HCT116 (cell line): ENCODE data around the gene DDX52. TPM values are rescaled to one million over a fixed set of nuclear protein-coding genes. Genes with fewer than 3 reads are reported as not detected.
A peak's percentile ranks its signal among the peaks of the same experiment; 100 is the strongest.

Experiments
- ATAC-seq: fragments of 200-7000 bp; cut with Tn5 transposase; 2 replicates; pipeline ENCODE4 v1.9.1; 2020; ENCODE audit warnings: mild to moderate bottlenecking, moderate library complexity
- BruUV-seq: library from RNA; stranded (reverse); fragments of 400-500 nt; replicated peaks from 2 replicates; lab custom pipeline; 2021; lab: Mats Ljungman, UMichigan
- CTCF ChIA-PET: fragments of 300-600 bp; sonication (Branson Sonifier 250); formaldehyde crosslinking; loops from one replicate; lab custom pipeline; 2021; ENCODE audit warnings: antibody characterized with exemption; lab: Charles Lee
- POLR2A ChIA-PET: fragments of 300-600, 350-600 bp; sonication (Branson Sonifier 250); formaldehyde crosslinking; loops from one replicate; lab custom pipeline; 2021; ENCODE audit warnings: antibody characterized with exemption; lab: Charles Lee
- RAD21 ChIA-PET, 2 experiments: fragments of 300-600 bp; sonication (Branson Sonifier 250); formaldehyde crosslinking; loops; one replicate each; lab custom pipeline; 2023; ENCODE audit warnings: low total read pairs in 2 of 2; ENCODE audit not compliant: uncharacterized antibody in 2 of 2, unreplicated experiment in 2 of 2, low non-redundant PET in 1 of 2; lab: Charles Lee
- DNase-seq: peaks from one replicate; pipeline ENCODE4 v3.0.0-alpha.2; 2010; ENCODE audit warnings: low read depth, low spot score
- H2AFZ ChIP-seq: fragments of 200-600 bp; shearing (Covaris generic), sonication (generic); 2 replicates; pipeline ENCODE4 v1.6.1; 2017; ENCODE audit warnings: low read depth, mixed run types, mixed read lengths, antibody characterized with exemption, low read length; ENCODE audit not compliant: poor library complexity, severe bottlenecking
- H3K27ac ChIP-seq: 2 replicates; pipeline ENCODE4 v1.5.1; 2012; ENCODE audit warnings: low read depth, low read length
- H3K27me3 ChIP-seq: fragments of 200-600 bp; sonication (generic); 2 replicates; pipeline ENCODE4 v1.6.1; 2016; ENCODE audit warnings: mixed run types, low read length, mixed read lengths; ENCODE audit not compliant: insufficient read depth
- H3K36me3 ChIP-seq, 2 experiments: fragments of 200-500 bp in 1 of 2; fragments of 200-600 bp in 1 of 2; sonication (Bioruptor generic) in 1 of 2; sonication (generic) in 1 of 2; 2 replicates each; pipeline versions ENCODE4 v1.5.1 to v1.6.1; 2014 to 2016; ENCODE audit warnings: low read length in 2 of 2, inconsistent platforms in 1 of 2, mixed read lengths in 1 of 2, mixed run types in 1 of 2; ENCODE audit not compliant: insufficient read depth in 2 of 2, control insufficient read depth in 1 of 2
- H3K4me1 ChIP-seq, 2 experiments: fragments of 200-600 bp in 1 of 2; sonication (generic) in 1 of 2; 2 replicates each; pipeline versions ENCODE4 v1.5.1 to v1.6.1; 2012 to 2017; ENCODE audit warnings: low read length in 2 of 2, inconsistent platforms in 1 of 2, mild to moderate bottlenecking in 1 of 2, mixed read lengths in 1 of 2, mixed run types in 1 of 2, moderate library complexity in 1 of 2; ENCODE audit not compliant: insufficient read depth in 2 of 2, control insufficient read depth in 1 of 2
- H3K4me2 ChIP-seq: fragments of 200-600 bp; sonication (generic); 2 replicates; pipeline ENCODE4 v1.6.1; 2017; ENCODE audit warnings: mixed run types, low read length, mixed read lengths
- H3K4me3 ChIP-seq, 2 experiments: fragments of 200-600 bp in 1 of 2; sonication (generic) in 1 of 2; replicated peaks in 1 of 2; 2 replicates each; pipeline ENCODE4 v1.5.1; 2011 to 2016; ENCODE audit warnings: low read length in 2 of 2, control low read depth in 1 of 2, low read depth in 1 of 2, mild to moderate bottlenecking in 1 of 2, mixed read lengths in 1 of 2, mixed run types in 1 of 2
- H3K79me2 ChIP-seq: fragments of 200-600 bp; sonication (generic); 2 replicates; pipeline ENCODE4 v1.6.1; 2017; ENCODE audit warnings: mild to moderate bottlenecking, mixed run types, low read length, moderate library complexity, mixed read lengths; ENCODE audit not compliant: insufficient read depth
- H3K9ac ChIP-seq: fragments of 200-600 bp; sonication (generic); 2 replicates; pipeline ENCODE4 v1.6.1; 2016; ENCODE audit warnings: low read length, mixed read lengths
- H3K9me2 ChIP-seq: fragments of 200-600 bp; sonication (generic), shearing (Covaris generic); 2 replicates; pipeline ENCODE4 v1.6.1; 2017; ENCODE audit warnings: mixed run types, mild to moderate bottlenecking, moderate library complexity; ENCODE audit not compliant: insufficient read depth
- H3K9me3 ChIP-seq, 2 experiments: fragments of 200-500 bp in 1 of 2; fragments of 200-600 bp in 1 of 2; sonication (Bioruptor generic) in 1 of 2; sonication (generic) in 1 of 2; 2 replicates each; pipeline ENCODE4 v1.6.1; 2014 to 2017; ENCODE audit warnings: low read length in 2 of 2, mixed read lengths in 2 of 2, inconsistent platforms in 1 of 2, low read depth in 1 of 2, mild to moderate bottlenecking in 1 of 2, mixed run types in 1 of 2, moderate library complexity in 1 of 2; ENCODE audit not compliant: control insufficient read depth in 1 of 2, insufficient read depth in 1 of 2
- H4K20me1 ChIP-seq: fragments of 200-600 bp; sonication (generic), shearing (Covaris generic); 2 replicates; pipeline ENCODE4 v1.6.1; 2017; ENCODE audit warnings: mixed run types, mild to moderate bottlenecking, moderate library complexity; ENCODE audit not compliant: insufficient read depth
- CBX3 ChIP-seq: IDR thresholded peaks from 2 replicates; pipeline ENCODE4 v1.6.1; 2012; ENCODE audit warnings: low read depth
- CTCF ChIP-seq, 3 experiments: fragments of 200-600 bp in 1 of 3; sonication (generic) in 1 of 3; IDR thresholded peaks in 2 of 3; conservative IDR thresholded peaks in 1 of 3; 2 replicates each; pipeline ENCODE4 v1.5.1; 2012 to 2017; ENCODE audit warnings: low read depth in 2 of 3, low read length in 2 of 3, antibody characterized with exemption in 1 of 3, borderline replicate concordance in 1 of 3, control low read depth in 1 of 3, mild to moderate bottlenecking in 1 of 3, mixed read lengths in 1 of 3, mixed run types in 1 of 3, moderate library complexity in 1 of 3; ENCODE audit not compliant: insufficient read depth in 1 of 3
- EZH2phosphoT487 ChIP-seq: fragments of 200-600 bp; IDR thresholded peaks from 2 replicates; pipeline ENCODE4 v1.6.1; 2018; ENCODE audit warnings: antibody characterized with exemption, borderline replicate concordance
- JUND ChIP-seq: IDR thresholded peaks from 2 replicates; pipeline ENCODE4 v1.6.1; 2012
- POLR2A ChIP-seq: IDR thresholded peaks from 2 replicates; pipeline ENCODE4 v1.7.0; 2011; ENCODE audit warnings: borderline replicate concordance; ENCODE audit not compliant: insufficient read depth, insufficient read length; ENCODE audit errors: extremely low read depth
- RAD21 ChIP-seq: IDR thresholded peaks from 2 replicates; pipeline ENCODE4 v1.6.1; 2012; ENCODE audit warnings: low read depth, mild to moderate bottlenecking
- REST ChIP-seq: IDR thresholded peaks from 2 replicates; pipeline ENCODE4 v1.6.1; 2012; ENCODE audit warnings: low read depth
- SIN3A ChIP-seq: IDR thresholded peaks from 2 replicates; pipeline ENCODE4 v1.6.1; 2012; ENCODE audit warnings: low read depth
- TCF7L2 ChIP-seq: IDR thresholded peaks from 2 replicates; pipeline ENCODE4 v1.7.0; 2011; ENCODE audit warnings: borderline replicate concordance, inconsistent platforms; ENCODE audit not compliant: insufficient read depth, insufficient read length; ENCODE audit errors: extremely low read depth
- intact Hi-C: fragments of 100-400 bp; cut with micrococcal nuclease; formaldehyde crosslinking; loops from 2 replicates; pipeline ENCODE4 v1.10.0; 2022
- total RNA-seq: library from RNA; stranded (reverse); gene quantifications from one replicate; pipeline ENCODE4 v1.2.1, GENCODE V29; 2021; ENCODE audit not compliant: unreplicated experiment
- TF ChIP-seq, protein P1 (sequence below): IDR thresholded peaks from 2 replicates; pipeline ENCODE4 v1.6.1; 2011; ENCODE audit warnings: mild to moderate bottlenecking, low read length, moderate library complexity; ENCODE audit not compliant: insufficient replicate concordance; ENCODE audit errors: extremely low read depth

DDX52 gene
- total RNA-seq, 1 experiment from 2014 or later: 45.4 TPM

DNA sequence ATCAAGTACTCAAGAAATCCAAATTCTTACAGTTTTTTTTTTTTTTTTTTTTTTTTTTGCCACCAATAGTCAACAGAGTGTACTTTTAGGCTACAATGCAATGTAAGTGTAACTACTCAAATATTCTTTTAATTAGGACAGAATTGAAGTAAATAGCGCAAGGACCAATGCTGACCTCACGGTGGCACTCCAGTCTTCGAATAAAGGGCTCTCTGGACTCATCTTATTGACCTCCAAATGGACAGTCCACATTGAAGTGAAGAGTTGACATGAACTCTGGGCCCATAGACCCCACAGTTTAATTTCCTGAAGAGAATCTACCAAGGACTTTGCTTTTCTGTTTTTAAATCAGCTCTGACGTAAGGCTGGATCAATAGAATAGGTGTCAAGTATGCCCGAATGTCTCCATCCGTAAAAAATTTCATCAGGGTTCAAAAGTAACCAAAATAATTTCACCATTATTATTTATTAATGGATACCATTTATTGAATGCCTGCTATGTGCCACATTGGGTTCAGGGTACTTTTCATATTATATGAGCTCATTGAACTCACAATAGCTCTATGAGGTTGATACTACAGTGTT, 7.3 kb upstream of the DDX52 start:
- RAD21 ChIA-PET: interaction anchor here (0.7 to 1.4 kb wide), 4 partner anchors 166 to 192 kb away, joined by 3 to 16 read pairs (median 6); no protein-coding TSS in a partner anchor
- intact Hi-C loops: loop anchor here (1.0 kb wide), 2 partner anchors 121 to 166 kb away; no protein-coding TSS in a partner anchor
- Histone ChIP-seq H3K9ac (no peak overlapping the region), H2AFZ (peak overlapping the region; percentile 40), H3K36me3 (no peaks in the 10 kb centered on the region), H3K4me3 (no peak overlapping the region), H3K4me1 (no peaks in the 10 kb centered on the region), H3K79me2 (no peaks in the 10 kb centered on the region), H3K4me2 (no peak overlapping the region), H3K9me2 (no peaks in the 10 kb centered on the region), H3K27ac (no peak overlapping the region), H3K9me3 (no peaks in the 10 kb centered on the region), H4K20me1 (no peaks in the 10 kb centered on the region)
- DNase-seq: peak; percentile 41
- POLR2A ChIA-PET: no interaction called here
- CTCF ChIA-PET: interaction anchor here (0.7 to 4.7 kb wide), 5 partner anchors 120 to 192 kb away, joined by 3 to 36 read pairs (median 8); no protein-coding TSS in a partner anchor
- BruUV-seq: no TSS peak
- peak; percentile 78 for ATAC-seq
- TF ChIP-seq JUND: no peak
- TF ChIP-seq CTCF (IDR thresholded peaks at IDR 0.05 in 2 of 3, conservative IDR thresholded peaks at IDR 0.05 in 1 of 3; ENCODE audit: borderline replicate concordance in 1 of 3, insufficient read depth in 1 of 3, low read depth in 2 of 3, low read length in 2 of 3): peak; percentile 49 to 80 (median 76)
- TF ChIP-seq EZH2phosphoT487: no peak
- no peak for TF ChIP-seq REST
- TF ChIP-seq, protein P1, sequence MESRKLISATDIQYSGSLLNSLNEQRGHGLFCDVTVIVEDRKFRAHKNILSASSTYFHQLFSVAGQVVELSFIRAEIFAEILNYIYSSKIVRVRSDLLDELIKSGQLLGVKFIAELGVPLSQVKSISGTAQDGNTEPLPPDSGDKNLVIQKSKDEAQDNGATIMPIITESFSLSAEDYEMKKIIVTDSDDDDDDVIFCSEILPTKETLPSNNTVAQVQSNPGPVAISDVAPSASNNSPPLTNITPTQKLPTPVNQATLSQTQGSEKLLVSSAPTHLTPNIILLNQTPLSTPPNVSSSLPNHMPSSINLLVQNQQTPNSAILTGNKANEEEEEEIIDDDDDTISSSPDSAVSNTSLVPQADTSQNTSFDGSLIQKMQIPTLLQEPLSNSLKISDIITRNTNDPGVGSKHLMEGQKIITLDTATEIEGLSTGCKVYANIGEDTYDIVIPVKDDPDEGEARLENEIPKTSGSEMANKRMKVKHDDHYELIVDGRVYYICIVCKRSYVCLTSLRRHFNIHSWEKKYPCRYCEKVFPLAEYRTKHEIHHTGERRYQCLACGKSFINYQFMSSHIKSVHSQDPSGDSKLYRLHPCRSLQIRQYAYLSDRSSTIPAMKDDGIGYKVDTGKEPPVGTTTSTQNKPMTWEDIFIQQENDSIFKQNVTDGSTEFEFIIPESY: no peak
- no peak for TF ChIP-seq SIN3A
- TF ChIP-seq RAD21: peak; percentile 82
- no peak for TF ChIP-seq TCF7L2
- TF ChIP-seq CBX3: no peak
- no peak for TF ChIP-seq POLR2A
- TF ChIP-seq, all 23 proteins: peak for 2
- H3K27me3 ChIP-seq: peaks cover 24% of the 10 kb centered on the region; the same call in 1 of the 2 replicates
